Measurements from ENCODE around the gene RHOD.

The RHOD gene

DNA sequence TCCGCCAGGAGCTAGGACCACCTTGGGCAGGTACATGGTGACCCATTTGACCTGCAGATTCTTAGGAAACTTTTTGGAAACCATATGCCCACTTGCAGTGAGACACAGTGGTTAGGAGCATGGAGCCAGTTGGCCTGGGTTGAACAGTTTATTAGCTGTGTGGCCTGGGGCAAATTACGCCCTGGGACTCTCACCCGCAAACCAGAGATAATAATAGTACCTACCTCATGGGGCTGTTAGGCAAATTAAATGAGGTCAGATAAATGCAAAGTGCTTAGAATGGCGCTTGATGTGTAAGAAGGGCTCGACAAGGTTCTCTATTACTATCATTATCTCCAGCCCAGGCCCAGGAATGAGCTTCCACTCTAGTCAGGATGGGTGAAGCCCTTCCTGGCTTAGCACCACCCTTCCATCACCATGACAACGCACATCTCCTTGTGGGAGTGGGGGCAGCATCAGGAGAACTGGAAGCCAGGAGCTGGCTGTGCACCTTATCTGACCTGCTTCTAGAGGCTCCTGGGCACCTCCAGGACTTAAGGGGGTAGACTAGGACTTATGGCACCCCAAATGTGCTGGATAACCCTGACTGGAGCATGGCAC is 28.6 kb upstream of the RHOD start:
- no peak overlapping the region for H3K27ac ChIP-seq
- TF ChIP-seq, protein P1, sequence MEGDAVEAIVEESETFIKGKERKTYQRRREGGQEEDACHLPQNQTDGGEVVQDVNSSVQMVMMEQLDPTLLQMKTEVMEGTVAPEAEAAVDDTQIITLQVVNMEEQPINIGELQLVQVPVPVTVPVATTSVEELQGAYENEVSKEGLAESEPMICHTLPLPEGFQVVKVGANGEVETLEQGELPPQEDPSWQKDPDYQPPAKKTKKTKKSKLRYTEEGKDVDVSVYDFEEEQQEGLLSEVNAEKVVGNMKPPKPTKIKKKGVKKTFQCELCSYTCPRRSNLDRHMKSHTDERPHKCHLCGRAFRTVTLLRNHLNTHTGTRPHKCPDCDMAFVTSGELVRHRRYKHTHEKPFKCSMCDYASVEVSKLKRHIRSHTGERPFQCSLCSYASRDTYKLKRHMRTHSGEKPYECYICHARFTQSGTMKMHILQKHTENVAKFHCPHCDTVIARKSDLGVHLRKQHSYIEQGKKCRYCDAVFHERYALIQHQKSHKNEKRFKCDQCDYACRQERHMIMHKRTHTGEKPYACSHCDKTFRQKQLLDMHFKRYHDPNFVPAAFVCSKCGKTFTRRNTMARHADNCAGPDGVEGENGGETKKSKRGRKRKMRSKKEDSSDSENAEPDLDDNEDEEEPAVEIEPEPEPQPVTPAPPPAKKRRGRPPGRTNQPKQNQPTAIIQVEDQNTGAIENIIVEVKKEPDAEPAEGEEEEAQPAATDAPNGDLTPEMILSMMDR (IDR thresholded peaks at IDR 0.05; ENCODE audit: low read depth, low read length) = no peak
- no peaks in the 10 kb centered on the region for H3K9me3 ChIP-seq (ENCODE audit: severe bottlenecking)
- H3K36me3 ChIP-seq = no peaks in the 10 kb centered on the region
- no peak overlapping the region for H3K4me3 ChIP-seq (ENCODE audit: low read depth, low read length)
- no peak for DNase-seq
- H3K27me3 ChIP-seq (ENCODE audit: insufficient read depth, low read depth, severe bottlenecking) = peaks cover 15% of the 10 kb centered on the region

DNA sequence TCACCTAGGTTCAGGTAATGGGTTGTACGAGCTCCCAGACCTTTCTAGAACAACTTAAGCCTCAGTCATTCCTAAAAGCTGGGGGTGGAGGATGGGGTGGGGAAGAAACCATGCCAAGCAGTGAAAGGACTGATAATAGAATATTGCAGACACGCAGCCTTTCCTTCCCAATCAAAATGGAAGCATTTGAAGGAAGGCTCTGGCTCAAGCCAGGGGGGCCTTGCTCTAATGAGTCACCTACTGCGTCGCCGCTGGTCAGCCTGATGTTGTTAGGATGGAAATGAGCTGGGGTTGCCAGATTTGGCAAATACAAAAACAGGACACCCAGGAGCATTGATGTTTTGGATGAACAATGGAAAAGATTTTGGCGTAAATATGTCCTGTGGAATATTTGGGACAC is 27.5 kb upstream of the RHOD start:
- H3K4me3 ChIP-seq (ENCODE audit: low read depth, low read length) = no peak overlapping the region

DNA sequence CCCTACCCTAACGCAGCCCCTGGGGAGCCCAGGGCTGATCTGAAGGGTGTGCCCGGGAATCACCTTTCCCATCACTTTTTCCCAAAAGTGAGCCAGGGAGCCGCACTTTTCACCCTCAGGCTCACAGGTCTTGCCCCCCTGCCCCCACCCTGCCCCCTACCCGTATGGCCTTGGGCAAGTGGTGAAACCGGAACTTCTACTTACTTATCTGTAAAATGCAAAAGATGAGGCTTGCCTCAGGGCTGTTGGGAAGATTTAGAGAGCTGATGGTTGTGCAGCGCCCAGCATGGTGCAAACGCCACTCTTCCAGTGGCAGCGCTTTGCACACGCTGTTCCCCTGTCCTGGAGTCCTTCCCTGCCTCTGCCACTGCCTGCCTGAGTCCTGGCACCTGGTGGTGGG is 25.7 kb upstream of the RHOD start:
- Histone ChIP-seq H3K27me3 (ENCODE audit: insufficient read depth, low read depth, severe bottlenecking) (no peaks in the 10 kb centered on the region), H3K4me3 (ENCODE audit: low read depth, low read length) (no peak overlapping the region), H3K9me3 (ENCODE audit: severe bottlenecking) (no peaks in the 10 kb centered on the region), H3K36me3 (no peaks in the 10 kb centered on the region), H3K27ac (no peak overlapping the region)
- TF ChIP-seq, protein P1 (IDR thresholded peaks at IDR 0.05; ENCODE audit: low read depth, low read length) = no peak
- no peak for DNase-seq

More for the DNA sequence above, 27.5 kb upstream of the RHOD start:
- Histone ChIP-seq H3K9me3 (ENCODE audit: severe bottlenecking) (no peaks in the 10 kb centered on the region), H3K27ac (no peak overlapping the region), H3K27me3 (ENCODE audit: insufficient read depth, low read depth, severe bottlenecking) (peaks cover 6% of the 10 kb centered on the region), H3K36me3 (no peaks in the 10 kb centered on the region)
- TF ChIP-seq, protein P1 (IDR thresholded peaks at IDR 0.05; ENCODE audit: low read depth, low read length) = no peak
- DNase-seq = no peak

DNA sequence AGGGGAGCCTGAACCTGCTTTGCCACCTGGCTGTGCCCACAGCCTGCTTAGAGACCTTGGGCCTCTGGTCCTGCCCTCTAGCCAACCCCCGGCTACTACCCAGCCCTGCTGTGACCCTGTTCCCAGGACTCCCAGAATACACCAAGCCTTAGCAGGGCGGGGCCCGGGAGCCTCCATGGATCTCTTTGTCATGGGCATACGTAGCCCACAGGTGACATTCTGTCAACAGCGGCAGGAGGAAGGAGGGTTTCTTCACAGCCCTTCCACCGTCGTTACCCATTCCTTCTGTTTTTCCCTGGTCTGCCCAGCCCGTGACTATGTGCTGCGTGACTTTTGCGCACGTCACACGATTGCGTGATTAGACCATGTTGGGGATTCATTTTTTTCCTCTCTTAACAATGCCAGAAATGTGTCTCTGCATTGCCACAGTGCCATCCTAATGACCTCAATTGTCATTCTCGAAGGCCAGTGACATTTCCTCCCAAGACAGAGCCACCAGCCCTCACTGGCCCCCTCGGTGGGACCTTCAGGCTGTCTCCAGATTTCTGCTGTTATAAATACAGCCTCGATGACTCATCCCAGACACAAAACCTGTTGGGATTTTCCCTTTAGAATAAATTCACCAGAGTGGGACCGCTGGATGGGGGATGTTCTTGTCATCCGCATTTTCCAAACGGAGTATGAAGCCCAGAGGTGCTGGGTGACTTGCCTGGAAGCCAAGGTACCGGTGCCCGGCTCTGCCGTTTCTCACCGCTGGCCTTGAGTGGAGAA is 24.7 kb upstream of the RHOD start:
- H3K9me3 ChIP-seq (ENCODE audit: severe bottlenecking) = no peaks in the 10 kb centered on the region
- TF ChIP-seq, protein P1 (IDR thresholded peaks at IDR 0.05; ENCODE audit: low read depth, low read length) = no peak
- H3K27ac ChIP-seq = no peak overlapping the region
- H3K36me3 ChIP-seq = no peaks in the 10 kb centered on the region
- DNase-seq = no peak
- no peaks in the 10 kb centered on the region for H3K27me3 ChIP-seq (ENCODE audit: insufficient read depth, low read depth, severe bottlenecking)
- no peak overlapping the region for H3K4me3 ChIP-seq (ENCODE audit: low read depth, low read length)

DNA sequence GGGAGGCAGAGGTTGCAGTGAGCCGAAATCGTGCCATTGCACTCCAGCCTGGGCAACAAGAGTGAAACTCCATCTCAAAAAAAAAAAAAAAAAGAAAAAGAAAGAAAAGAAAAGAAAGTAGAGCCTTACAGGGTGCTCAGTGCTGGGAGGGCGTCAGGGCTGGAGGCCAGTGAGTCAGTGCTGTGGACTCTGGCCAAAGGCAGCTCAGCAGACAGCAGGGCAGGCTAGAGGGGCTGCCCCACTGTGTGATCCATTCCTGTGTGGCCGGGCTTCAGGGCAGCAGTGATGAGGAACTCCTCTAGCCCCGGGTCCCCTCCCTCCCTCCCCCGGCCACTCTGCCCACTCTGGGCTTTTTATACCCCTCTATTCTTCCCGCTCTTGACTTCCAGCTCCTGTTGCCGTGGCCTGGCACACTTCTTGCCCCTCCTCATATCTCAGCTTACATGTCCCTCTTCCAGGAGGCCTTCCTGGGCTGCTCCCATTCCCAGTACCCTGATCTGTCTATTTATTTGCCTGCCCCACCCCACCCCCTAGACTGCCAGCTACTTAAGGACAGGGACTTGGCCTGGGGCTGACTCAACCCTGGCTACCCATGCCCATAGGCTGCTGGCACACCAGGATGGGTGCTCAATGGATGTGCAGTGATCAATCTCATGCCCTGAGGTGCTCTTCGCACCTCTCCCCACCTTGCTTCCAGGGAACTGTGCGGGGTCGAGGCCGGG is 23.7 kb upstream of the RHOD start:
- no peaks in the 10 kb centered on the region for H3K9me3 ChIP-seq (ENCODE audit: severe bottlenecking)
- no peaks in the 10 kb centered on the region for H3K27me3 ChIP-seq (ENCODE audit: insufficient read depth, low read depth, severe bottlenecking)
- H3K36me3 ChIP-seq = no peaks in the 10 kb centered on the region
- no peak overlapping the region for H3K27ac ChIP-seq
- no peak overlapping the region for H3K4me3 ChIP-seq (ENCODE audit: low read depth, low read length)
- no peak for DNase-seq
- TF ChIP-seq, protein P1 (IDR thresholded peaks at IDR 0.05; ENCODE audit: low read depth, low read length) = no peak
